Measurements from ENCODE around the gene RBM24.

GRCh38 chr6:17240803-17241500 is 40.2 kb upstream of the RBM24 start:
- TF ChIP-seq POLR2A (IDR thresholded peaks at IDR 0.05; ENCODE audit: low read depth, low read length), result no peak
- TF ChIP-seq CTCF (conservative IDR thresholded peaks at IDR 0.05; ENCODE audit: low read depth, low read length), result no peak
- no peak for TF ChIP-seq USF2 (IDR thresholded peaks at IDR 0.05; ENCODE audit: low read depth, low read length)
- no peak for TF ChIP-seq MXI1 (IDR thresholded peaks at IDR 0.05; ENCODE audit: borderline replicate concordance, low read depth, low read length)
- TF ChIP-seq FOS (IDR thresholded peaks at IDR 0.05; ENCODE audit: low read depth, low read length), result no peak
- TF ChIP-seq RFX5 (IDR thresholded peaks at IDR 0.05; ENCODE audit: low read depth, low read length), result no peak
- no peak for TF ChIP-seq ELK1 (IDR thresholded peaks at IDR 0.05; ENCODE audit: borderline replicate concordance, low read depth, low read length)
- TF ChIP-seq MAZ (IDR thresholded peaks at IDR 0.05; ENCODE audit: borderline replicate concordance, low read depth, low read length), result no peak
- TF ChIP-seq NFE2L2 (IDR thresholded peaks at IDR 0.05; ENCODE audit: low read depth, low read length), result no peak
- no peak for TF ChIP-seq SMC3 (IDR thresholded peaks at IDR 0.05; ENCODE audit: low read depth, low read length)
- TF ChIP-seq CEBPB (IDR thresholded peaks at IDR 0.05; ENCODE audit: low read depth, low read length), result no peak
- no peak for TF ChIP-seq CHD1 (IDR thresholded peaks at IDR 0.05; ENCODE audit: low read depth, low read length)
